HG02759 (cell line): ENCODE results near the gene SUGP2.

Experiments used
- ATAC-seq: cut with Tn5 transposase; IDR thresholded peaks from one replicate; pipeline ENCODE4 v1.9.1; 2021; ENCODE audit warnings: mild to moderate bottlenecking, moderate library complexity; ENCODE audit not compliant: unreplicated experiment

Gene SUGP2

DNA sequence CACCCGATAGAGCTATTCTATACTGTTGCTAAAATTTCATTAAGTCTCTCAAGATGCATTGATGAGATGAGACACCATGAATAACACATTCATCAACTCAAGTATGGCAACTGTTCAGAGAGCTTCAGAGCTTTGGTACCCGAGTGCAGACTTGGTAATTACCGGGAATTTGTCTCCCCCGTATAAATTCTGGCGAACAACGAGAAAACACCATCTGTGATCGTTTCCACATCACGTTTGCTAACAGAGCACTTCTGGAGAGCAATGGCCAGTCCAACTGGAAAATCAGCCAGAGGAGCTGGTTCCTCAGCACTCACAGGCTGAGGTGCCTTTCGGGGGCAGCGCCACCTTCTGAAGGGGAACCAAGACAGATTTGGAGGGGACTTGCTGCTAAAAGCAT lies 40.2 kb downstream of the SUGP2 start:
- ATAC-seq = no peak

DNA sequence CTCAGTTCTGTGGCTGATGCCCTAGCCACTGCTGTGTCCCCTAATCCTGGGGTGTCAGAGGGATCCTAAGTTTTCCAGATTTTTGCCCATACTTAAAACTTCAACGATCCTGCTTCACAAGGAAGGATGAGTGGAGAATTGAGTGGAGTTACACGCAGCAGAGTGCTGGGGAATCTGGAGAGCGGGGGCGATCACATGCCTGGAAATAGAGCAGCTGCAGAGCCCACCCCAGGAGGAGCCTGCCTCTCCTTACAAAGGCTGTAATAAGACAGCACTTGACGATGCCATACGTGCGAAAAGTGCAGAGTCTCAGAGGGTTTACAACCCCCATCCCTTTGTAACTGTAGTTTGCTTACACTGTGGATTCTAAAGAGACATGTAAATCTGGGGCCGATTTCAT lies 40.6 kb downstream of the SUGP2 start:
- ATAC-seq = no peak

DNA sequence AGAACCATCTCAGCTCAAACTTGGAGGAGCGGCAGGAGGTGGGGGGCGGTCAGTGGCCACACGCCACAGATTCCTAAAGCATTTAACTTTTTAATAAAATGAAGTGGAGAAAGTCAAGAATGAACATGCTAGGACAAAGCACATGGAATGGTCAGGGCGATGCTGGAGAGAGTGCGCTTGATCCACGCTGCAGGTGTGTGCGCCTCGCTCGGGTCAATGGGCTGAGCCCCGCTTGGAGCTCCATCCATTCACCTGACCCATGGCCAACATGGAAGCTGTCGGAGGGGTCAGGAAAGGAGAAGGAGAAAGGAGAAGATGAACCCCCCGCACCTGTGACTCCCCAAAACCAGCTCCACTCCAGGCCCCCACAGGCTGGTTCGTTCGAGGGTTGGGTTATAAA lies 41.8 kb downstream of the SUGP2 start:
- ATAC-seq = no peak

DNA sequence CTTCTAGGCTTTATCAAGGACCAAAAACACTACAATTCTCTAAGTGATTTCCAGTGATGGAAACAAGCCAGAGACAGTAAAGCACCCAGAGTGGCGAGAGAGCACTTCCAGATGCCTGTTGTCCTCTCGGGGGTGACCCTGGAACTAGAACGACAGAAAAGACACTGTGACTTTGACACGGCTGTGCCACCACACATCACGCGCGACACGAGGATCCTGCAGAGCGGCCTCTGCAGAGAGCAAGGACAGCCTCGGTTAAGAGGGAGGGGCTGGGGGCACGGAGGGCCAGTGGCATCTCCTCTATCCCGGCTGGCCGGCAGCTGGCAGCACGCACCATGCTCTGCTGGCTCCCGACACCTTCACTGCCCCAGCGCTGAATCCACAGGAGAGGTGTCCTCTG lies 42.3 kb downstream of the SUGP2 start:
- ATAC-seq = no peak

DNA sequence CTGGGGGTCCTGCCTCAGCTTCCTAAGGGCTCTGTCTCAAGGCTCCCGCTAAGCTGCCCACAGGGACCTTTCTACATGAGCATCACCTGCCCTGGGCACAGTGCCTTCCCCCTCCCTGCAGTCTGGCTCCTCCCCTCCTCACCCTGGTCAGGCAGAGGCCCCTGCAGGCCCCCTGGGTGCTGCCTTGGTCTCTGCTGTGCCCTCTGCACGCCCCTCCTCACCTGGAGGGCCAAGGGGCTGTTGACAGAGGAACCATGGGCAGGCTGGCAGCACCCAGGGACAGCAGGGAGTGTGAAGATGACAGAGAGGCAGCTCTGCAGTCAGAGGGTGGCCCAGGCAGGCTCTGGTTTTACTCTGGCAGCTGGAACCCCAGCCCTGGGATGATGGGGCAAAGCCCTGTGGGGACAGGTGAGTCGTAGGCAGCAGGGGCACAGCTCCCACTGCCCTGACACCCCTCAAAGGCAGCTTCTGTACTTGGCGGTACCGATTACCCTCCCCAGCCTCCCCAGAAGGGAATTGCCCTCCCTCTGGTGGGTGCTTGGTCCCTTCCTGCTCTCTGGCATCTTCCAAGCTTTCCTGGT lies 43.1 kb downstream of the SUGP2 start:
- ATAC-seq = no peak

DNA sequence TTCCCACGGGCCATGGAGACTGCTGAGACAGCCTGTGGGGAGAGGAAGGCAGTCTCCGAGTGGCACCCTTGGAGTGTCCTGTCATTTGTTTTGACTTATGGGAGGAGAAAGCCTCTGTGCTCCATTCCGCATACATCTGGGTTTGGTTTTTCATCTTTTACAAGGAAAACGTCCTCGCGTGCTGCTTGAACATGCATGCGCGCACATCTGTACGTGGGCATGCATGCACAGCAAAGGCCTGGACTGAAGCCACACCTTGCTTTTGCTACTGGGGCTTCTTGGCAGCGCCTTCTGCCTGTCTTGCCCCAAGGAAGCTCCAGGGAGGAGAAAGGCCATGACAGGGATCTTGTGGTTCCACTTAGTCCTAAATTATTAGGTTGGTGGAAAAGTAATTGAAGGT lies 44.0 kb downstream of the SUGP2 start:
- ATAC-seq = no peak

DNA sequence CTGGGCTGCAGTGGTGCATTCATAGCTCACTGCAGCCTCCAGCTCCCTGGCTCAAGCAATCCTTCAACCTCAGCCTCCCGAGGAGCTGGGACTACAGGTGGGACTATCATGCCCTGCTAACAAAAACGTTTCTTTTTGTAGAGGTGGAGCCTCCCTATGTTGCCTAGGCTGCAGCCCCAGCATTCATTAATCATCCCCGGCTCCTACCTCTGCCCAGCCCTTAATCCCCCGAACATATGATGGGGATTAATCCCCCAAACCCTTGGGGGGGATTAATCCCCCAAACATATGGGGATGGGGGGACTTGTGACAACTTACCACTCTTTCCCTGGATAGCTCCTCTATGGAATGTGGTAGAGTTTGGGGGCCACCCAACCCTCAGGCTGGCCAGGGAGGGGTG lies 45.9 kb downstream of the SUGP2 start:
- no peak for ATAC-seq

DNA sequence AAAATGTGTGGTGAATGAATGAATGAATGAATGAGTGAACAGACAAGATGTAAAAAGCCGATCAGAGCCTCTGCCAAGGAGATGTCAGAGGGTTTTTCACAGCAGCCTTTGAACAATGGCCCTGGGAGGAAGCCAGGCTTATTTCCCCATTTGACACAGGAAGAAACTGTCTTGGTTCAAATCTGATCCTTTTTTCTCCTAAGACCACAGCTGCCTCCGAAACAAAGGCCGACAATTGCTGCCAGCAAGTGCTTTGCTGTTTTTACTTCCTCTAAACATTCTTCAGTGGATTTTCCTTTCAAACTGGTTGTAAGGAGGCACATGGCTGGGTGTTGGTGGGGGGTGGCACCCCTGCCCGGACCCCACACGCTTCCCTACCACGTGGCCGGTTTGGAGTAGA lies 48.1 kb downstream of the SUGP2 start:
- ATAC-seq = no peak

DNA sequence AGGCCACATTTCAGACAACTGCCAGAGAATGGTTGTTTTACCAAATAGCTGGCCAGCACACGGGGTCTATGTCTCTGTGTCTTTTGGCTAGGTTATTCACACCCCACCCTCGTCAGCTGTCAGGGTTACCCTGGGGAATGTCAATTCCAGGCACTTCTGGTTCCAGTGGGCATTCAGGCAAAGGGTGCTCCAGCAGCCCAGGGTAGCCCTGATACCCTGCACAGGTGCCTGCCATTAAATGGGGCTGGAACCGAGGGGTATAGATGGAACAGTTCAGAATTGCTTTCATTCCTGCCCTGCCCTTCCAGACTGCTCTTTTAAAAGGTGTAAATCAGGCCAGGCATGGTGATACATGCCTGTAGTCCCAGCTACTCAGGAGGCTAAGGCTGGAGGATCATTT lies 49.1 kb downstream of the SUGP2 start:
- no peak for ATAC-seq

DNA sequence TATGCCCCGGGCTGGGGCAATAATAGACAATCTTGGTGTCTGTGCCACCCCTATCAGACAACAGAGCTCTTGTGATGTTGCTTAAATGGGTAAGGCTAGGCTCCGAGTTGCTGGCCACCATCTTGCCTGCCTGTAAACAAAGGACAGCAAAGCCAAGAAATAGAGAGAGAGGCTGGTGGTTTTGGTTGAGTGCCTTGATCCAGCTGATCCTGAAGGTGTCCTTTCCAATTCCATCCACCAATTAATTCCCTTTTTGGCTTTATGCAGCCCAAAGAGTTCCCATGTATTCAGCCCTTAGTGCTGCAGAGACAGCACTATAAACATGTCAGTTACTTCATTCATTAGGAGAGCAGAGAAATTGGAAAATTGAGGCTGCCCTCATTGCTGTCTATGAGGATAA lies 50.6 kb downstream of the SUGP2 start:
- ATAC-seq = no peak

DNA sequence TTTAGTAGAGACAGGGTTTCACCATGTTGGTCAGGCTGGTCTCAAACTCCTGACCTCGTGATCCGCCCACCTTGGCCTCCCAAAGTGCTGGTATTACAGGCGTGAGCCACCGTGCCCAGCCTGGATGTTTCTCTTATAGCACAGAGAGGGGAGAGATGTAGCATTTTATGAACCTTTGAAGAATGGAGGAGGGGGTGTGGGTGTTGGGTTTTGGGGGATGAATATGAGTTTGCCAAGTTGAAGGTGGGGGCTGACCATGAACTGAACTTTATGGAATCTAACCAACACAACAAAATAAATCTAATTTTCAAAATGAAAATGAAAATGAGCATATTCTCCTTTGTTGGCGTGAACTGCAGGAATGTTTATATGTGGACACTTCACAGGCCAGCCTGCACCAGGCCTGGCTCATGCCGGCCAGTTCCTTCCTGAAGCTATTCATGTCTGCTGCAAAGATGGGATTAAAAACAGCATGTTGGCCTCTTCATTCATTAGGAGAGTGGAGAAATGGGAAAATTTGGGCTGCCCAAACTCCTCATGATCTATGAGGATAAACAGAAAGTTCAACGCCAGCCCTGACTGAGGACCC lies 52.8 kb downstream of the SUGP2 start:
- no peak for ATAC-seq

DNA sequence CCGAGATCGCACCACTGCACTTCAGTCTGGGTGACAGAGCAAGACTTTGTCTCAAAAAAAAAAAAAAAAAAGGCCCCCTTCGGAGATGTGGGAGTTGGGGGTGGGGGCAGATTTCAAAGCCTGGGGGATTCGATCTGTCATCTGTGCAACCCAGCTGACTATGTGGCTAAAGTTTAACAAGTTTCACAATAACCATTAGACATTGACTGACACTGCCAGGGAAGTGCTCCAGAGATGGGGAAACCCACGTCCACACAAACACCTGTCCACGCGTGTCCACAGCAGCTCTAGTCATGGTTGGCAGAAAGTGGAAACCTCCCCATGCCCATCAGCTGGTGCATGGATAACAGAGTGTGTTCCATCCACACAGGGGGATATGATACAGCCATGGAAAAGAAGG lies 54.7 kb downstream of the SUGP2 start:
- no peak for ATAC-seq

DNA sequence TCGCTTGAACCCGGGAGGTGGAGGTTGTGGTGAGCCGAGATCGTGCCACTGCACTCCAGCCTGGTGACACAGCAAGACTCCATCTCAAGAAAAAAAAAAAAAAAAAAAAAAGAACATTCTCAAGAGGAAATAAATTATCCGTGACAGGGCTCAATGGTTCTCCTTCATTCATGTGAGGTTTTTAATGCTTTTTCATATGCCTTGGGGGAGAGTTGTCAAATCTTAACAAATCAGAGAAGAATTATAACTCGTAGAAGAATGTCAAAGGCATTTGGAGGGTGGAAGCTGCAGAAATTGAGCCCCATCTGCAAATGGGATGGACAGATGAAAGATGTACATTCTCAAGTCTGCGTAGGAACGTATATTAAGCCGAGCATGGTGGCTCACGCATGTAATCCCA lies 57.4 kb downstream of the SUGP2 start:
- ATAC-seq = no peak

DNA sequence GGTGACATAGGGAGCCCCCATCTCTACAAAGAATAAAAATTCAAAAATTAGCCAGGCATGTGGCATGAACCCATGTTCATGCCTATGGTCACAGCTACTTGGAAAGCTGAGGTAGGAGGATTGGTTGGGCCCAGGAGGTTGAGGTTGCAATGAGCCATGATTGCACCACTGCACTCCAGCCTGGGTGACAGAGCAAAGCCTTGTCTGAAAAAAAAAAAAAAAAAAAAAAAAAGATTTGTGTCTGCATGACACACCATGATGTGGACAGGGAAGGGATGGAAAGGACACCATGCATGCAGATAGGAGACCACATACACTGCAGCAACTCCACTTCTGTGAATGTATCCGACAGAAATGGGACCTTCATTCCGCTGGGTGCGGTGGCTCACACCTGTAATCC lies 58.3 kb downstream of the SUGP2 start:
- no peak for ATAC-seq

DNA sequence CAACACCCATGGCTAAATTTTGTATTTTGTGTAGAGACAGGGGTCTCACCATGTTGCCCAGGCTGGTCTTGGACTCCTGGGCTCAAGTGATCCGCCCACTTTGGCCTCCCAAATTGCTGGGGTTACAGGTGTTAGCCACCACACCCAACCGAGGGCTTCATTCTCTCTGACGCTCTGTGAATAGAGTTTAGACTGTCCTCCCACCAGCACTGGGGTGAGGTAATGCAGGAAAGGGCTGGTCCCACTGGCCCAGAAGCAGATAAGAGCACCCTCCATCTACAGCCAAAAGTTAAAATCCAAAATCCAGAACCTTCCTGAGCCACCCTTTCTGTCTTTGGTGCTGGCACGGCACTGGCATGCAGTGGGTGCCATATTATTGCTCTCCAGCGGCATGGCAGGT lies 60.5 kb downstream of the SUGP2 start:
- no peak for ATAC-seq

DNA sequence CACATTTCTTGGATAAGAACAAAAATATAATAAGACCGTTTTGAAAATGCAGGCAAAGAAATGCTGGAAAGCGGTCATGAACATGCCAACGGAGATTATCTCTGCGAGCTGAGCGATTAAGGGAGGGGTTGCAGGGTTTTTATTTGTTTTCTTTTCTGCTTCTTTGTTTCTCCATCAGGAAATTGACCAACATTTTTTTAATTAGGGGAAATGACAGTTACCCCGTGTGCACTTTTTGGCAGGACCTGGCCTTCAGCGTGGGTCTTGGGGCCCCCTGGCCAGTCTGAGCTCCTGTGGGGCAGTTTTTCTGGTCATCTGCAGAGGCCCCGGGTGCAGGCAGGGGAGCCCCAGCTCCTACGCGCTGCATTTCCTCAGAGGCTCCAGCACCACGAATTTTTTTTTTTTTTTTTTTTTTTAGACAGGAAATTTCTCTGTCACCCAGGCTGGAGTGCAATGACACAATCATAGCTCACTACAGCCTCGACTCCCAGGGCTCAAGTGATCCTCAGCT lies 61.0 kb downstream of the SUGP2 start:
- no peak for ATAC-seq

DNA sequence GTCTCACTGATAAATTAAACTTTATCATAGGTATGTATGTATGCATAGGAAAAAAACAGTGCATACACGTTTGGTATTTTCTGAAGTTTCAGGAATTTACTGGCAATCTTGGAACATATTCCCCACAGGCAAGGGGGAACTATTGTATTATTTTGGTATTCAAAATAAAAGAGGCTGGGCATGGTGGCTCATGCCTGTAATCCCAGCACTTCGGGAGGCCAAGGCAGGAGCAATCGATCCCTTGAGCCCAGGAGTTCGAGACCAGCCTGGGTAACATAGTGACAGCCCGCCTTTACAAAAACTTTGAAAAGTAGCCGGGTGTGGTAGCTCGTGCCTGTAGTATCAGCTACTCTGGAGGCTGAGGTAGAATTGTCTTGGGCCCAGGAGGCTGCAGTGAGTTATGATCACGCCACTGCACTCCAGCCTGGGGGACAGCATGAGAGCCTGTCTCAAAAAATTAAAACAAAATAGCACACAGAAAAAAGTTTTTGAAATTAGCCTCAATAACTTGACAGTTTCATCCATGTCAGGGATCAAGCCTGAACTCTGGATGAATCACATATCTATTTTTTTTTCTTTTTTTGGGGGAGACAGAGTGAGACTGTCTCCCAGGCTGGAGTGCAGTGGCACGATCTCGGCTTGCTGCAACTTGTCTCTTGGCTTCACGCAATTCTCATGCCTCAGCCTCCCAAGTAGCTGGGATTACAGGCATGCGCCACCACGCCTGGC lies 63.2 kb downstream of the SUGP2 start:
- no peak for ATAC-seq

DNA sequence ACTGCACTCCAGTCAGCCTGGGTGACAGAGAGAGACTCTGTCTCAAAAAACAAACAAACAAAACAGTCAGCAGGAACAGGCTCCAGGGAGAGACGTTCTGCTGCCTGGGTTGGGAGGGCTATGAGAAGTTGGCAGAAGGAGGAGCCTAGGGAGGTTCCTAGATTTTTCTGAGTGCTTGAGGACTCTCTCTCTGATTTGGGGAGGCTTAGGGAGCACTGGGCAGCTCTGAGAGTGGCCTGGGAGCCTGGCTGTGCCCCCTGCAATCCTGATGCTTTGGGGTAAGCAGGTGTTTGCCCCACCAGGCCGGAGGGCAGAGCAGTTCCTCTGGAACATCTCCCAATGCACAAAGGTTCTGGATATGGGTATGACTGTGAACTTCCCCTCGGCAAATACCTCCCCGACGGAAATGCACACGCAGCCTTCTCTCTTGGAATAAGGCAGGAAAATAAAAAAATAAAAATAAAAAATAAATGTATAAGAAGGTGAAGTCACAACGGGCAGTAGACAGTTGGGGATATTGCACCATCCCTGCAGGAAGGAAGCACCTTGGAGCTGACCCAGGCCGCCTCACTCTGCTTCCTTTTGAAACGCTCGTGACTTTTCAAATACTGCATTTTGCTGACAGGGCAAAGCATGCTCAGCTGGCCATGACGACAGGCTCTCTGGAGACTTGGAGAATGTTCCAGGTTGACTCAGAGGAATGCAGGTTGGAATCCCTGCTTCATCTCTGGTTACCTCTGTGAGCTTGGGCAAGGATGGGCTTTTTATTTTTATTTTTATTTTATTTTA lies 65.8 kb downstream of the SUGP2 start:
- ATAC-seq = no peak

DNA sequence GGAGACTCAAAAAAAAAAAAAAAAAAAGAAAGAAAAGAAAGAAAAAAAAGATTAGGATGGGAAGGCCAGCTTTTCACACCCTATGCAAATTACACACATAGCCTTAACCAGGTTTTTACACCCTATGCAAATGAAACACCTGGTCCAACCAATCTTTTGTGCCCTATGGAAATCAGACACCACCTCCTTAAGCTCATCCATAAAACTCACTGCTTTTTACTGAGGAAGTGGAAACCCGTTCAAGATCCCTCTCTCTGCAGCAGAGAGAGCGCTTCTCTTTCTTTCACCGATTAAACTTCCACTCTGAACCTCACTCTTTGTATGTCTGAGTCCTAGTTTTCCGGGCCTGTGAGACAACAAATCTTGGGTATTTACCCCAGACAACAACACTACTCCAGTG lies 67.0 kb downstream of the SUGP2 start:
- ATAC-seq = no peak

DNA sequence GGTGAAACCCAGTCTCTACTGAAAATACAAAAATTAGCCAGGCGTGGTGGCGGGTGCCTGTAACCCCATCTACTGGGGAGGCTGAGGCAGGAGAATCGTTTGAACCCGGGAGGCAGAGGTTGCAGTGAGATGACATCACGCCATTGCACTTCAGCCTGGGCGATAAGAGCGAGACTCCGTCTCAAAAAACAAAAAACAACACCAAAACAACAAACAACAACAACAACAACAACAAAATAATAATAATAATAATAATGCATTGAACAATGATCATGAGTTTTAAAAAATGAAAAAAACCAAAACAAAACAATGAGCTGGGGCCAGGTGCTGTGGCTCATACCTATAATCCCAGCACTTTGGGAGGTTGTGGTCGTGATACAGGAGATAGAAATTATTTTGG lies 69.2 kb downstream of the SUGP2 start:
- no peak for ATAC-seq

DNA sequence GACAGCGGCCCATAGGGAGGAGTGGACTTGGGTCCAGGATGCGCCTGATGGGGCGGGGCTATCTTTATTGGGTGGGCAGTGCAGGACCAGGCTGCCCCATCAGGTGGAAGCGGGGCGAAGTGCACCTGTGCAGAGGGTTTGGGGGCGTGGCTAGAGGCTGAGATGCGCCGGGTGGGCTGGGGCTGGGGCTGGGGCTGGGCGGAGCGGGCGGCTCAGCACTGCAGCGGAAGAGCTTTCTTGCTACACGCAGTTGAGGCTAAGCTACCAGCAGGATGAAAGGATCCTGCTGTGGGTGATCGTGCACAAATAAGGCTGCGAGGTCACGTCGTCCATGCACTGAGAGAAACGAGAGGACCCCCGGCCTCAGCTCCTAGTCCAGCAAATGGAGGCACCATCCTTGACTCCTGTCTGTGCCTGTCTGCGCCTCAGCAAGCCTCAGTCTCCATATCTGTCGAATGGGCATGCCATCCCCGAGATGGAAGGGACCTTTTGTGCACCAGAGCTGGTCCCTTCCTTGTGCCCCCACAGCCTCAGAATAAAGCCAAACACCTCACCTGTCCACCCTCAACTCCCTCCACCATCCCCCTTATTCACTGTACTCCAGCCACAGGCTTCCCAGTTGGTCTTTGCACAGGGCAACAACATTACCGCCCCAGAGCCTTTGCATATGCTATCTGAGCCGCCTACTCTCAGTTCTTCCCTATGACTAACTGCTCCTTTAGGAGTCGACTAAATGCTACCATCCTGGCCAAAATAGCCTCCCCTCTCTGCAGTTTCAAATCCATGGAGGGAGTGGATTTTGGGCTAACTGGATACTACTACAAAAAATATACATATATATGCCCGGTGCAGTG lies 71.3 kb downstream of the SUGP2 start:
- ATAC-seq = no peak
